GM13977 (cell line): ENCODE data around the gene LYRM1.
"Not testable (repeated sequence)": the region's sequence is repeated elsewhere in the genome, so short reads cannot be mapped to it uniquely, and the experiment has no call there.

Experiments used
- DNase-seq: peaks from one replicate; pipeline ENCODE4 v3.0.0; 2012; ENCODE audit warnings: low spot score
- in situ Hi-C: fragments of 300-500 bp; cut with MboI; formaldehyde crosslinking; loops from one replicate; pipeline ENCODE4 v1.12.0; 2022; ENCODE audit warnings: low sequenced_read_pairs, low pct_unique_long_range_greater_than_20kb, mixed read lengths, inconsistent platforms; ENCODE audit not compliant: unreplicated experiment
- TF ChIP-seq, protein P1 (sequence below): IDR thresholded peaks from 2 replicates; pipeline ENCODE4 v1.5.1; 2012; ENCODE audit warnings: mild to moderate bottlenecking, control low read depth; ENCODE audit not compliant: insufficient read depth; ENCODE audit errors: extremely low read depth, missing control alignments

LYRM1 gene

GRCh38 chr16:20928774-20929411 lies 28.3 kb downstream of the LYRM1 start:
- DNase-seq = peak; percentile 32
- TF ChIP-seq, protein P1, sequence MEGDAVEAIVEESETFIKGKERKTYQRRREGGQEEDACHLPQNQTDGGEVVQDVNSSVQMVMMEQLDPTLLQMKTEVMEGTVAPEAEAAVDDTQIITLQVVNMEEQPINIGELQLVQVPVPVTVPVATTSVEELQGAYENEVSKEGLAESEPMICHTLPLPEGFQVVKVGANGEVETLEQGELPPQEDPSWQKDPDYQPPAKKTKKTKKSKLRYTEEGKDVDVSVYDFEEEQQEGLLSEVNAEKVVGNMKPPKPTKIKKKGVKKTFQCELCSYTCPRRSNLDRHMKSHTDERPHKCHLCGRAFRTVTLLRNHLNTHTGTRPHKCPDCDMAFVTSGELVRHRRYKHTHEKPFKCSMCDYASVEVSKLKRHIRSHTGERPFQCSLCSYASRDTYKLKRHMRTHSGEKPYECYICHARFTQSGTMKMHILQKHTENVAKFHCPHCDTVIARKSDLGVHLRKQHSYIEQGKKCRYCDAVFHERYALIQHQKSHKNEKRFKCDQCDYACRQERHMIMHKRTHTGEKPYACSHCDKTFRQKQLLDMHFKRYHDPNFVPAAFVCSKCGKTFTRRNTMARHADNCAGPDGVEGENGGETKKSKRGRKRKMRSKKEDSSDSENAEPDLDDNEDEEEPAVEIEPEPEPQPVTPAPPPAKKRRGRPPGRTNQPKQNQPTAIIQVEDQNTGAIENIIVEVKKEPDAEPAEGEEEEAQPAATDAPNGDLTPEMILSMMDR = no peak
- in situ Hi-C loops = no loop called here

DNA sequence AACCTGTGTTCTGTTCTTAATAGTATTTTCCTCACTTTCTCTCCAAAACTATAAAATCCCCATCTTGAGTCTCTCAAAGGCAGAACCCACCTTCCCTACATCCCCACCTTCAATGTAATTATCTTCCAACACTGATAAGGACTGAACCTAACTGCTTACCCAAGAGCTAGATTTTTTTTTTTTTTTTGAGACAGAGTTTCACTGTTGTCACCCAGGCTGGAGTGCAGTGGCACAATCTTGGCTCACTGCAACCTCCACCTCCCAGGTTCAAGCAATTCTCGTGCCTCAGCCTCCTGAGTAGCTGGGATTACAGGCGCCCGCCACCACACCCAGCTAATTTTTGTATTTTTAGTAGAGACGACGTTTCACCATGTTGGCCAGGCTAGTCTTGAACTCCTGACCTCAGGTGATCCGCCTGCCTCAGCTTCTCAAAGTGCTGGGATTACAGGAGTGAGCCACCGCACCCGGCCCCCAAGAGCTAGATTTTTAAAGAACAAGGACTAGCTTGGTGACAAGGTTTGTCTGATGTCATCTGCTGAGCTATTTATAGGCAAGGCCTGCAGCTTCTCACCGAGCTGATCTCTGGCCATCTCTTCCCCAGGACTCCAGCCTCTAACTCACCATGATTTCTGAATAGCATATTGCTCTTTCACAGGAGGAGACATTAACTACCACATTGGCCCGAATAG lies 29.2 kb downstream of the LYRM1 start:
- peak; percentile 30 for DNase-seq
- in situ Hi-C loops = not testable (repeated sequence)

GRCh38 chr16:20930365-20930690 lies 29.8 kb downstream of the LYRM1 start:
- TF ChIP-seq, protein P1 = no peak
- DNase-seq = no peak
- in situ Hi-C loops = no loop called here

- in situ Hi-C loops = no loop called here
- DNase-seq = no peak
- TF ChIP-seq, protein P1 = no peak
Measured at GRCh38 chr16:20931066-20931600, 30.6 kb downstream of the LYRM1 start.

- in situ Hi-C loops = no loop called here
- no peak for DNase-seq
- TF ChIP-seq, protein P1 = no peak
Measured at GRCh38 chr16:20933589-20933988, 33.0 kb downstream of the LYRM1 start.

- TF ChIP-seq, protein P1 = no peak
- DNase-seq = no peak
- in situ Hi-C loops = no loop called here
Measured at GRCh38 chr16:20937736-20938135, 37.2 kb downstream of the LYRM1 start.

- no peak for DNase-seq
- in situ Hi-C loops = no loop called here
- TF ChIP-seq, protein P1 = no peak
Measured at GRCh38 chr16:20938426-20938825, 37.9 kb downstream of the LYRM1 start.
